CD14-positive monocyte (primary cell): Measurements from ENCODE around the gene RBFOX2. TPM values are rescaled to one million over a fixed set of nuclear protein-coding genes. Genes with fewer than 3 reads are reported as not detected.

ENCODE experiments used
- DNase-seq, 3 donors: peaks; one replicate each; pipeline ENCODE4 v3.0.0-alpha.2; 2011 to 2022
- H2AFZ ChIP-seq: 2 replicates; pipeline ENCODE4 v1.6.0; 2012; ENCODE audit warnings: mild to moderate bottlenecking, low read depth, low read length, inconsistent platforms; ENCODE audit not compliant: insufficient read depth, poor library complexity, severe bottlenecking
- H3K27ac ChIP-seq, 2 donors: 1 replicate in 1 of 2; 2 replicates in 1 of 2; pipeline ENCODE4 v1.5.1; 2012 to 2013; ENCODE audit warnings: low read length in 2 of 2, control low read depth in 1 of 2, inconsistent platforms in 1 of 2, low read depth in 1 of 2, mild to moderate bottlenecking in 1 of 2
- H3K27me3 ChIP-seq, 2 donors: one replicate each; pipeline versions ENCODE4 v1.6.0 to v1.6.1; 2011 to 2013; ENCODE audit warnings: low read length in 2 of 2; ENCODE audit not compliant: control insufficient read depth in 2 of 2, insufficient read depth in 2 of 2
- H3K36me3 ChIP-seq, 2 donors: replicated peaks in 1 of 2; 1 replicate in 1 of 2; 2 replicates in 1 of 2; pipeline versions ENCODE4 v1.5.1 to v1.6.1; 2012 to 2013; ENCODE audit warnings: low read length in 2 of 2, control low read depth in 1 of 2, inconsistent platforms in 1 of 2, mild to moderate bottlenecking in 1 of 2; ENCODE audit not compliant: insufficient read depth in 2 of 2, control insufficient read depth in 1 of 2
- H3K4me1 ChIP-seq, 2 donors: 1 replicate in 1 of 2; 2 replicates in 1 of 2; pipeline versions ENCODE4 v1.5.1 to v1.6.1; 2012 to 2013; ENCODE audit warnings: low read length in 2 of 2, control low read depth in 1 of 2, inconsistent platforms in 1 of 2, mild to moderate bottlenecking in 1 of 2, moderate library complexity in 1 of 2; ENCODE audit not compliant: insufficient read depth in 2 of 2, control insufficient read depth in 1 of 2
- H3K4me2 ChIP-seq: replicated peaks from 2 replicates; pipeline ENCODE3; 2012; ENCODE audit warnings: low read length, moderate library complexity, mild to moderate bottlenecking; ENCODE audit not compliant: poor library complexity, severe bottlenecking; ENCODE audit errors: extremely low read depth
- H3K4me3 ChIP-seq, 3 experiments: fragments of 200-600 bp in 1 of 3; sonication (generic) in 1 of 3; replicated peaks in 1 of 3; 1 replicate in 2 of 3; 2 replicates in 1 of 3; pipeline ENCODE4 v1.5.1; 2011 to 2013; ENCODE audit warnings: low read length in 3 of 3, mild to moderate bottlenecking in 3 of 3, control low read depth in 2 of 3, low read depth in 2 of 3, inconsistent platforms in 1 of 3, moderate library complexity in 1 of 3
- H3K79me2 ChIP-seq: 2 replicates; pipeline ENCODE4 v1.6.0; 2012; ENCODE audit warnings: mild to moderate bottlenecking, control low read depth, inconsistent platforms, low read length, moderate library complexity; ENCODE audit not compliant: insufficient read depth
- H3K9ac ChIP-seq: 2 replicates; pipeline ENCODE4 v1.6.0; 2017; ENCODE audit warnings: low read length, mild to moderate bottlenecking; ENCODE audit not compliant: insufficient read depth, poor library complexity, severe bottlenecking
- H3K9me3 ChIP-seq, 2 donors: replicated peaks in 1 of 2; 1 replicate in 1 of 2; 2 replicates in 1 of 2; pipeline versions ENCODE4 v1.5.1 to v1.6.1; 2012 to 2013; ENCODE audit warnings: low read length in 2 of 2, control low read depth in 1 of 2; ENCODE audit not compliant: control insufficient read depth in 1 of 2, insufficient read depth in 1 of 2
- H4K20me1 ChIP-seq: 2 replicates; pipeline ENCODE4 v1.6.0; 2012; ENCODE audit warnings: mild to moderate bottlenecking, low read length, control low read depth, moderate library complexity; ENCODE audit not compliant: insufficient read depth
- H3K27ac Mint-ChIP-seq, 7 donors: one replicate each; pipeline ENCODE4 v1.8.0; 2020; ENCODE audit warnings: mild to moderate bottlenecking in 7 of 7, mixed read lengths in 7 of 7, moderate library complexity in 6 of 7, inconsistent platforms in 2 of 7
- H3K27me3 Mint-ChIP-seq, 3 donors: one replicate each; pipeline ENCODE4 v1.8.0; 2021 to 2022; ENCODE audit warnings: low read depth in 3 of 3, mild to moderate bottlenecking in 3 of 3, mixed read lengths in 3 of 3, moderate library complexity in 3 of 3, inconsistent platforms in 1 of 3
- H3K36me3 Mint-ChIP-seq, 2 donors: one replicate each; pipeline ENCODE4 v1.8.0; 2020; ENCODE audit warnings: mixed read lengths in 2 of 2, inconsistent platforms in 1 of 2, mild to moderate bottlenecking in 1 of 2
- H3K4me1 Mint-ChIP-seq: one replicate; pipeline ENCODE4 v1.8.0; 2020; ENCODE audit warnings: mild to moderate bottlenecking, mixed read lengths
- H3K4me3 Mint-ChIP-seq, 2 donors: one replicate each; pipeline ENCODE4 v1.8.0; 2020; ENCODE audit warnings: mild to moderate bottlenecking in 2 of 2, mixed read lengths in 2 of 2, moderate library complexity in 1 of 2
- H3K9me3 Mint-ChIP-seq, 7 donors: one replicate each; pipeline ENCODE4 v1.8.0; 2020 to 2022; ENCODE audit warnings: mixed read lengths in 7 of 7, mild to moderate bottlenecking in 6 of 7, moderate library complexity in 6 of 7, inconsistent platforms in 2 of 7
- CTCF ChIP-seq: fragments of 200-600 bp; IDR thresholded peaks from one replicate; pipeline ENCODE4 v1.8.0; 2022; ENCODE audit warnings: antibody characterized with exemption, mild to moderate bottlenecking
- WGBS: methylation state at CpG from one replicate; pipeline ENCODE4 v1.1.5; 2013; ENCODE audit warnings: missing lambda C conversion rate; ENCODE audit not compliant: insufficient coverage; 5-methylcytosine and 5-hydroxymethylcytosine counted together
- intact Hi-C, 2 donors: fragments of 100-400 bp; cut with micrococcal nuclease; formaldehyde crosslinking; loops; one replicate each; pipeline versions ENCODE4 v1.15.0 to v1.15.1; 2023
- polyA plus RNA-seq, 3 donors: library from polyadenylated mRNA; depleted of rRNA in 1 of 3; unstranded in 2 of 3; stranded (reverse) in 1 of 3; fragments of 300-500 nt in 2 of 3; fragments of >200 nt in 1 of 3; fragmentation: Illumina TruSeq in 2 of 3; gene quantifications; 1 replicate in 2 of 3; 2 replicates in 1 of 3; pipeline ENCODE4 v1.2.3, GENCODE V29; 2012 to 2021

Gene RBFOX2
- polyA plus RNA-seq, 3 donors = not detected

- no peak for TF ChIP-seq CTCF
- no peak overlapping the region for H3K27ac Mint-ChIP-seq
Measured at GRCh38 chr22:35775339-35775738, 253.3 kb downstream of the RBFOX2 start.

GRCh38 chr22:35769974-35770373 lies 258.6 kb downstream of the RBFOX2 start:
- H3K27ac ChIP-seq = no peak overlapping the region
- Mint-ChIP-seq H3K27me3 (peaks cover 0 to 2% (median 2%) of the 10 kb centered on the region in 3 donors), H3K9me3 (no peaks in the 10 kb centered on the region), H3K4me1 (no peaks in the 10 kb centered on the region), H3K4me3 (no peak overlapping the region), H3K36me3 (no peaks in the 10 kb centered on the region), H3K27ac (no peak overlapping the region)
- no peak overlapping the region for H2AFZ ChIP-seq
- H3K4me3 ChIP-seq = no peak overlapping the region
- H3K27me3 ChIP-seq = no peaks in the 10 kb centered on the region
- H3K9ac ChIP-seq = no peak overlapping the region
- H3K4me1 ChIP-seq = no peaks in the 10 kb centered on the region
- no peaks in the 10 kb centered on the region for H3K36me3 ChIP-seq
- H3K9me3 ChIP-seq = no peaks in the 10 kb centered on the region
- H3K4me2 ChIP-seq = no peak overlapping the region
- no peak for TF ChIP-seq CTCF
- no peak for DNase-seq
- intact Hi-C loops = no loop called here
- H4K20me1 ChIP-seq = no peaks in the 10 kb centered on the region
- H3K79me2 ChIP-seq = no peaks in the 10 kb centered on the region

More at GRCh38 chr22:35775339-35775738, 253.3 kb downstream of the RBFOX2 start:
- no peaks in the 10 kb centered on the region for H3K27me3 ChIP-seq
- no peak overlapping the region for H3K4me2 ChIP-seq
- H3K4me1 Mint-ChIP-seq = no peaks in the 10 kb centered on the region
- intact Hi-C loops = no loop called here
- WGBS = 100% methylated on average over 2 of the region's 2 CpGs
- peaks cover 0 to 4% (median 2%) of the 10 kb centered on the region in 3 donors for H3K27me3 Mint-ChIP-seq
- H3K9me3 ChIP-seq = no peaks in the 10 kb centered on the region
- no peaks in the 10 kb centered on the region for H4K20me1 ChIP-seq
- DNase-seq = no peak
- H2AFZ ChIP-seq = no peak overlapping the region
- no peaks in the 10 kb centered on the region for H3K36me3 Mint-ChIP-seq
- H3K9me3 Mint-ChIP-seq = no peaks in the 10 kb centered on the region
- no peak overlapping the region for H3K4me3 Mint-ChIP-seq
- no peak overlapping the region for H3K4me3 ChIP-seq
- H3K9ac ChIP-seq = no peak overlapping the region
- H3K79me2 ChIP-seq = no peaks in the 10 kb centered on the region
- no peaks in the 10 kb centered on the region for H3K36me3 ChIP-seq
- H3K4me1 ChIP-seq = no peaks in the 10 kb centered on the region
- H3K27ac ChIP-seq = no peak overlapping the region
